Skeletal muscle satellite cell (primary cell): ENCODE results near the gene COQ2.
"Not testable (repeated sequence)": the region's sequence is repeated elsewhere in the genome, so short reads cannot be mapped to it uniquely, and the experiment has no call there.

Experiments used
- H3K27me3 ChIP-seq: 2 replicates; pipeline ENCODE4 v1.7.0; 2013; ENCODE audit warnings: low read length; ENCODE audit not compliant: control insufficient read depth, insufficient read depth
- H3K36me3 ChIP-seq: 2 replicates; pipeline ENCODE4 v1.7.0; 2013; ENCODE audit warnings: mild to moderate bottlenecking, control low read depth, low read length; ENCODE audit not compliant: insufficient read depth
- H3K4me1 ChIP-seq: 2 replicates; pipeline ENCODE4 v1.7.0; 2013; ENCODE audit warnings: low read length; ENCODE audit not compliant: control insufficient read depth, insufficient read depth
- H3K4me2 ChIP-seq: 2 replicates; pipeline ENCODE4 v1.7.0; 2013; ENCODE audit warnings: mild to moderate bottlenecking, low read length
- H3K4me3 ChIP-seq: 2 replicates; pipeline ENCODE4 v1.7.0; 2013; ENCODE audit warnings: low read length
- H3K9ac ChIP-seq: 2 replicates; pipeline ENCODE4 v1.7.0; 2013; ENCODE audit warnings: mild to moderate bottlenecking, low read depth, low read length, moderate library complexity
- H3K9me3 ChIP-seq: replicated peaks from 2 replicates; pipeline ENCODE4 v1.7.0; 2013; ENCODE audit warnings: mild to moderate bottlenecking, control low read depth, low read length

COQ2 gene

DNA sequence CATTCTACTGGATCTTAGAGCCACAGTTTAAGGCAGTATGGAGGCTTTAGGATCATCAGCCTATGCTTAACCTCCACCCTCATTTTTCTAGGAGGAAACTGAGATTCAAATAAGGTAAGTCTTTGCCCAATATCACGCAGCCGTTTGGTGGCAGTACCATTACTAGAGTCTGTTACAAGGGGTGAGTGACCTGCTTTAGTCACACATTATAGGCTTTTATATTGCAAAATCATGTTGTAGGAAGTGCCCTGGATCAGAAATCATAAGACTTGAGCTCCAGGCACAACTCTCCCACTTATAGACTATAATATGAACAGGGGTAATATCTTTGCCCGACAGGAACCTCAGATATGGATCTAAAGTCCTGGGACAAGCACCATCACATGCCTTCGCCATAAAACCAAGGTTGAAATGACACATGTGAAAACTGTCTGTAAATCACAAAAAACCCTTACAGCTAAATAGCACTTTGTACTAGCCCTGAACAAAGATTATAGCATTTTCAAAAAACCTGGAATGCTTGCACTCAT, 30.8 kb upstream of the COQ2 start:
- Histone ChIP-seq H3K36me3 (no peaks in the 10 kb centered on the region), H3K9me3 (no peaks in the 10 kb centered on the region), H3K4me2 (no peak overlapping the region), H3K4me1 (peaks cover 3% of the 10 kb centered on the region), H3K27me3 (no peaks in the 10 kb centered on the region), H3K4me3 (no peak overlapping the region), H3K9ac (no peak overlapping the region)

GRCh38 chr4:83308672-83309071, 24.1 kb upstream of the COQ2 start:
- Histone ChIP-seq H3K4me2 (no peak overlapping the region), H3K4me3 (no peak overlapping the region), H3K27me3 (no peaks in the 10 kb centered on the region), H3K4me1 (no peaks in the 10 kb centered on the region), H3K36me3 (no peaks in the 10 kb centered on the region), H3K9ac (no peak overlapping the region), H3K9me3 (no peaks in the 10 kb centered on the region)

DNA sequence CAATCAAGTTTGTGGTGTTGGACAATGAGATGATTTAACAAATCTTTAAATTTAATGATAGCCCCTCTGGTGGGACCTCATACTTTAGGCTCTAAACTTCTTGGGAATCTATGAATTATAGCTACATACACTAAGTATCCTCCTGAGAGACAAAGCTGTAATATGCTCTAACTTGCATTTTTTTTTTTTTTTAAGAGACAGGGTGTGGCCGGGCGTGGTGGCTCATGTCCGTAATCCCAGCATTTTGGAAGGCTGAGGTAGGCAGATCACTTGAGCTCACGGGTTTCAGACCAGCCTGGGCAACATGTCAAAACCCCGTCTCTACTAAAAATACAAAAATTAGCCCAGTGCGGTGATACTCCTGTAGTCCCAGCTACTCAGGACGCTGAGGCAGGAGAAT, 23.3 kb upstream of the COQ2 start:
- no peak overlapping the region for H3K4me2 ChIP-seq
- no peaks in the 10 kb centered on the region for H3K9me3 ChIP-seq
- H3K36me3 ChIP-seq = no peaks in the 10 kb centered on the region
- no peaks in the 10 kb centered on the region for H3K27me3 ChIP-seq
- no peak overlapping the region for H3K9ac ChIP-seq
- no peak overlapping the region for H3K4me3 ChIP-seq
- no peaks in the 10 kb centered on the region for H3K4me1 ChIP-seq

GRCh38 chr4:83305187-83305586, 20.6 kb upstream of the COQ2 start:
- H3K4me2 ChIP-seq = no peak overlapping the region
- no peaks in the 10 kb centered on the region for H3K9me3 ChIP-seq
- H3K4me1 ChIP-seq = no peaks in the 10 kb centered on the region
- no peaks in the 10 kb centered on the region for H3K36me3 ChIP-seq
- H3K27me3 ChIP-seq = no peaks in the 10 kb centered on the region
- no peak overlapping the region for H3K4me3 ChIP-seq
- no peak overlapping the region for H3K9ac ChIP-seq

GRCh38 chr4:83297548-83298260, 13.1 kb upstream of the COQ2 start:
- Histone ChIP-seq H3K4me2 (no peak overlapping the region), H3K4me1 (no peaks in the 10 kb centered on the region), H3K9me3 (no peaks in the 10 kb centered on the region), H3K36me3 (no peaks in the 10 kb centered on the region), H3K27me3 (no peaks in the 10 kb centered on the region), H3K9ac (no peak overlapping the region), H3K4me3 (no peak overlapping the region)

DNA sequence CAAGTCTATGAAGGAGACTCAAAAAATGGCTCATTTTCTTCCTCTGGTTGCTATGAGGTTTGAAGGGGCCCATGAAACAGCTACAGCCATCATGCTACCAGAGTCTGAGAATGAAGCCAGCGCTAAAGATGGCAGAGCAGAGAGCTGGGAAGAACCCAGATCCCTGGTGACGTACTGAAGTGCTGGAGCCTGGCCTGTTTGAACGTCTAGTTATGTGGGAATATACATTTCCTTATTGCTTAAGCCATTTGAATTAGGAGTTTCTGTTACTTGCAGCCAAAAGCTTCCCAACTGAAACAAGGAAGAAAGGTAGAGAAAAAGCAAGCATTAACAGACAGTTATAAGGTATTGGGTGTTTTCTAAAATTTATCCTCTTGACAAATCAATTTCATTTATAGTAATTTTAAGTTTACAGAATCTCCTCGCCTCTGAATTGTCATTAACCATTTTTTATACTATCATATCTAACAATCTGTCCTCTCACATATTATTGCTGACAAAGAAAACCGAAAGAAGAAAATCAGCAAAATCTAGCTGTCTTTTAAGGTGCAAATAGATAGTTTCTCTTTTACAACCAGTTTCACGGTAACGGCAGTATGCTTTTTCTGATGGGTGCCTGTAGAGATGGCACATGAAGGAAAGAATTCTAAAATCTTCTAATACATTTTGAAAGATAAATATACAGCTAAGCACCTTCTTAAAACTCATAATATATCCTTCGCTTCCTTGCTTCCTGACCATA, 8.9 kb upstream of the COQ2 start:
- Histone ChIP-seq H3K9ac (no peak overlapping the region), H3K27me3 (no peaks in the 10 kb centered on the region), H3K36me3 (no peaks in the 10 kb centered on the region), H3K4me2 (no peak overlapping the region), H3K4me3 (no peak overlapping the region), H3K9me3 (no peaks in the 10 kb centered on the region), H3K4me1 (no peaks in the 10 kb centered on the region)

- not testable (repeated sequence) for H3K4me1 ChIP-seq, H3K4me3 ChIP-seq, H3K27me3 ChIP-seq, H3K36me3 ChIP-seq, H3K4me2 ChIP-seq, H3K9ac ChIP-seq, H3K9me3 ChIP-seq
These were observed 5.6 kb upstream of the COQ2 start for GRCh38 chr4:83290059-83290774.

- H3K4me3 ChIP-seq, H3K4me1 ChIP-seq, H3K36me3 ChIP-seq, H3K9me3 ChIP-seq, H3K27me3 ChIP-seq, H3K4me2 ChIP-seq, H3K9ac ChIP-seq: not testable (repeated sequence)
These were observed 3.8 kb upstream of the COQ2 start for GRCh38 chr4:83288381-83288780.

DNA sequence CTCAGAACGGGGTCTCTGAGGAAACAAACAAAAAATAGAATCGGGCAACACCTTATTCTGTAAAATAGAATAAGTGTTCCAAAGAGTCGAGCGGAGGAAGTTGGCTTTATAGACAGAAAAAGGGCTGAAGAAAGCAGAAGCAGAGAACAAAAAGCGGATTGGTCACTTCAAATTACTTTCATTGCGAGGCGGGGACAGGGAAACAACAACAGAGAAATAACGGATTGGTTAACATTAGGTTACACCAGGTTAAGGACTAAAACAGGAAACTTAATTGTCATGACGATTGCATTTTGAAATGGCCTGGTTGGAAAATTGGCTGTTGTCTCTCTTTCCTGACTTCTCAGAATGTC, 433 bp upstream of the COQ2 start:
- H3K27me3 ChIP-seq = no peaks in the 10 kb centered on the region
- H3K36me3 ChIP-seq = no peaks in the 10 kb centered on the region
- H3K9ac ChIP-seq = peak overlapping the region; percentile 95
- peak overlapping the region; percentile 91 for H3K4me2 ChIP-seq
- H3K4me3 ChIP-seq = peak overlapping the region; percentile 85
- peaks cover 11% of the 10 kb centered on the region for H3K4me1 ChIP-seq
- H3K9me3 ChIP-seq = no peaks in the 10 kb centered on the region

DNA sequence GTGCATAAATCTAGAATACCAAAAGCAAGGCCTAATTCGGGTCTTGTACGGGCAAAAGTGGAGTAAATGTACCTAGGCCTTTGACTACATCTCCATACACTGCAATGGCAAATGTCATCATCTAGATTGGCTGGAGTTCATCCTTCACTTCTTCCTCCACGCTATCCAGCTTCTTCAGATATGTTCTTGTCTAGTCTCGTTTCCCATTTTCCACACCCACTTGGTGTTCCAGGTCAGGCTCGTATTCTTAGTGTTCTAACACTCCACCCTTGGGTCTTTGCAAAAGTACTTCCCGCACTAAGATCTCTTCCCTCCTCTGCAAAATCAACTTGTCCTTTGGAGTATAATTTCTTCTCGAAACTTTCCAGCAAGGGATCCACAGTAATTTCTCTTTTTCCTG, 1.4 kb downstream of the COQ2 start:
- Histone ChIP-seq H3K4me3 (no peak overlapping the region), H3K4me2 (peak overlapping the region; percentile 91), H3K4me1 (peaks cover 11% of the 10 kb centered on the region), H3K9ac (no peak overlapping the region), H3K9me3 (no peaks in the 10 kb centered on the region), H3K27me3 (no peaks in the 10 kb centered on the region), H3K36me3 (peaks cover 7% of the 10 kb centered on the region)

GRCh38 chr4:83282049-83282535, 2.5 kb downstream of the COQ2 start:
- H3K9ac ChIP-seq = no peak overlapping the region
- no peaks in the 10 kb centered on the region for H3K27me3 ChIP-seq
- no peaks in the 10 kb centered on the region for H3K9me3 ChIP-seq
- H3K4me1 ChIP-seq = peaks cover 11% of the 10 kb centered on the region
- no peak overlapping the region for H3K4me3 ChIP-seq
- H3K36me3 ChIP-seq = peaks cover 7% of the 10 kb centered on the region
- no peak overlapping the region for H3K4me2 ChIP-seq
